Hepatocyte (in vitro differentiated cells): Measurements from ENCODE around the gene PUM2.

Experiments used
- CTCF ChIP-seq: fragments of 200-600 bp; sonication (generic); IDR thresholded peaks from 2 replicates; pipeline ENCODE4 v1.5.1; 2016; ENCODE audit warnings: antibody characterized with exemption, mild to moderate bottlenecking; ENCODE audit not compliant: poor library complexity
- EZH2 ChIP-seq: fragments of 200-600 bp; sonication (generic); IDR thresholded peaks from 2 replicates; pipeline ENCODE4 v1.6.1; 2016; ENCODE audit warnings: antibody characterized with exemption, mild to moderate bottlenecking, borderline replicate concordance

GRCh38 chr2:20201671-20202070 is 149.0 kb downstream of the PUM2 start:
- TF ChIP-seq EZH2 (no peak), CTCF (no peak)
